OCI-LY3 (cell line): ENCODE measurements around the gene ITPKB.

Experiments
- H2AFZ ChIP-seq: fragments of 200-600, 300-600 bp; shearing (Covaris generic); 2 replicates; pipeline ENCODE4 v1.6.0; 2014; ENCODE audit warnings: antibody characterized with exemption, low read depth, low read length
- H3K27ac ChIP-seq: fragments of 200-600, 300-600 bp; sonication (generic); 2 replicates; pipeline ENCODE4 v1.5.1; 2014; ENCODE audit warnings: mild to moderate bottlenecking, low read length, moderate library complexity, mixed read lengths
- H3K27me3 ChIP-seq: fragments of 200-600, 300-600 bp; sonication (generic); 2 replicates; pipeline ENCODE4 v1.6.1; 2014; ENCODE audit warnings: low read depth, low read length, mixed read lengths
- H3K36me3 ChIP-seq: fragments of 200-600, 300-600 bp; sonication (generic); replicated peaks from 2 replicates; pipeline ENCODE3; 2014; ENCODE audit warnings: low read depth, low read length, mixed read lengths
- H3K4me1 ChIP-seq: fragments of 300-600, 200-600 bp; sonication (generic); 2 replicates; pipeline ENCODE4 v1.6.1; 2014; ENCODE audit warnings: low read length, mixed read lengths
- H3K4me2 ChIP-seq: fragments of 200-600, 300-600 bp; sonication (generic); 2 replicates; pipeline ENCODE4 v1.6.1; 2014; ENCODE audit warnings: low read length, mixed read lengths
- H3K4me3 ChIP-seq: fragments of 300-600, 200-600 bp; sonication (generic); 2 replicates; pipeline ENCODE4 v1.5.1; 2014; ENCODE audit warnings: antibody characterized with exemption, mild to moderate bottlenecking, low read length, moderate library complexity
- H3K79me2 ChIP-seq: fragments of 300-600, 200-600 bp; shearing (Covaris generic); 2 replicates; pipeline ENCODE4 v1.6.1; 2014; ENCODE audit warnings: mild to moderate bottlenecking, low read length, mixed read lengths
- H3K9ac ChIP-seq: fragments of 300-600, 200-600 bp; shearing (Covaris generic); 2 replicates; pipeline ENCODE4 v1.6.0; 2014; ENCODE audit warnings: mild to moderate bottlenecking, low read length, moderate library complexity
- H3K9me3 ChIP-seq: fragments of 200-600, 300-600 bp; shearing (Covaris generic); 2 replicates; pipeline ENCODE4 v1.6.1; 2014; ENCODE audit warnings: low read length, mixed read lengths; ENCODE audit not compliant: insufficient read depth
- H4K20me1 ChIP-seq: fragments of 200-600, 300-600 bp; sonication (generic); 2 replicates; pipeline ENCODE4 v1.6.1; 2016; ENCODE audit warnings: low read length, mixed read lengths; ENCODE audit not compliant: insufficient read depth
- EZH2phosphoT487 ChIP-seq: fragments of 200-600 bp; shearing (Covaris generic); IDR thresholded peaks from 2 replicates; pipeline ENCODE4 v1.6.1; 2018; ENCODE audit warnings: antibody characterized with exemption, mixed run types, low read depth
- TF ChIP-seq, protein P1 (sequence below): fragments of 200-600, 300-600 bp; sonication (generic); IDR thresholded peaks from 2 replicates; pipeline ENCODE4 v1.5.1; 2014; ENCODE audit warnings: antibody characterized with exemption, low read length, low read depth

The ITPKB gene

DNA sequence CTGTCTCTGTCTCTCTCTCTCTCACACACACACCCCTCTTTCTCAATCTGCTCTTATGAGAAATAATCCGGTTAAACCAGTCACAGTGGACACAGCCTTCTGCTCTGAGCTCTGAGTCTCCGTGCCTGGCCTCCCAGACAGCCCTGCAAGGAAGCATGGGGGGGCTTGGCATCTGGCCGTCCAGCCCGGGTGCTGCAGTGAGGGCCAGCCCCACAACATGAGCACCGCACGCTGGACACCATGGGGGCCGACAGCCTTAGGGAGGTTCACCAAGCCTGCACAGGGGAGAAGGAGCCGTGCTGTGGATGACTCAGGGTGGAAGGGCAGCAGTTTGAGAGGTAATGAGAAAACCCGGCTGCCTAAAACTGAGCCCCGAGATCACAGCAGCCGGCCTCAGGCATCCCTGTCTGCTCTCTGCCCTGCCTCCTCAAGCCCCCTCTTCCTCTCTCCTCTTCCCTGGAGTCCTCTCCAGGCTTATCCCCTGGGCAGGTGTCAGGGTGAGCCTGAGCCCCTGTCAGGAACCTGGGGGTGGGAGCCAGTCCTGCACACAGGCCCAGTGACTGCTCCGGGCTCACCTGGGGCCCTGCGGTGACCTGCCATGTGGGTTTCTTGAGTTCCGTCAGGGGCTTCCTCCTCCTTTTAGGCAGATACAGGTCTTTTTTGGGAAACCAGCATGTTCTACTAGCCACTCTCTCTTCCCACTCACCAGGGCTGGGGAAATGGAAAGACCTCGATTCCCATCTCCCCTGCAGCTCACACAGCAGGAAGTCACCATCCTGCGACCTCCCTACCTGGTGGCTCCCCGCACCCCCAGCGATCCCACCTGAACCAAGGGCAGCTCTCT, 92.8 kb downstream of the ITPKB start:
- TF ChIP-seq, protein P1, sequence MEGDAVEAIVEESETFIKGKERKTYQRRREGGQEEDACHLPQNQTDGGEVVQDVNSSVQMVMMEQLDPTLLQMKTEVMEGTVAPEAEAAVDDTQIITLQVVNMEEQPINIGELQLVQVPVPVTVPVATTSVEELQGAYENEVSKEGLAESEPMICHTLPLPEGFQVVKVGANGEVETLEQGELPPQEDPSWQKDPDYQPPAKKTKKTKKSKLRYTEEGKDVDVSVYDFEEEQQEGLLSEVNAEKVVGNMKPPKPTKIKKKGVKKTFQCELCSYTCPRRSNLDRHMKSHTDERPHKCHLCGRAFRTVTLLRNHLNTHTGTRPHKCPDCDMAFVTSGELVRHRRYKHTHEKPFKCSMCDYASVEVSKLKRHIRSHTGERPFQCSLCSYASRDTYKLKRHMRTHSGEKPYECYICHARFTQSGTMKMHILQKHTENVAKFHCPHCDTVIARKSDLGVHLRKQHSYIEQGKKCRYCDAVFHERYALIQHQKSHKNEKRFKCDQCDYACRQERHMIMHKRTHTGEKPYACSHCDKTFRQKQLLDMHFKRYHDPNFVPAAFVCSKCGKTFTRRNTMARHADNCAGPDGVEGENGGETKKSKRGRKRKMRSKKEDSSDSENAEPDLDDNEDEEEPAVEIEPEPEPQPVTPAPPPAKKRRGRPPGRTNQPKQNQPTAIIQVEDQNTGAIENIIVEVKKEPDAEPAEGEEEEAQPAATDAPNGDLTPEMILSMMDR, result no peak
- no peak for TF ChIP-seq EZH2phosphoT487
- no peaks in the 10 kb centered on the region; the same call in 1 of the 2 replicates for H3K27me3 ChIP-seq
- H3K79me2 ChIP-seq, result no peaks in the 10 kb centered on the region
- 0 out of 2 replicates have a peak, but pooled peaks cover 6% of the 10 kb centered on the region for H4K20me1 ChIP-seq
- no peak overlapping the region for H3K27ac ChIP-seq
- H3K36me3 ChIP-seq, result peaks cover 3% of the 10 kb centered on the region
- peaks cover 16% of the 10 kb centered on the region for H3K4me1 ChIP-seq
- no peak overlapping the region for H2AFZ ChIP-seq
- no peak overlapping the region for H3K4me3 ChIP-seq
- no peak overlapping the region for H3K9ac ChIP-seq
- H3K9me3 ChIP-seq, result no peaks in the 10 kb centered on the region
- no peak overlapping the region for H3K4me2 ChIP-seq

DNA sequence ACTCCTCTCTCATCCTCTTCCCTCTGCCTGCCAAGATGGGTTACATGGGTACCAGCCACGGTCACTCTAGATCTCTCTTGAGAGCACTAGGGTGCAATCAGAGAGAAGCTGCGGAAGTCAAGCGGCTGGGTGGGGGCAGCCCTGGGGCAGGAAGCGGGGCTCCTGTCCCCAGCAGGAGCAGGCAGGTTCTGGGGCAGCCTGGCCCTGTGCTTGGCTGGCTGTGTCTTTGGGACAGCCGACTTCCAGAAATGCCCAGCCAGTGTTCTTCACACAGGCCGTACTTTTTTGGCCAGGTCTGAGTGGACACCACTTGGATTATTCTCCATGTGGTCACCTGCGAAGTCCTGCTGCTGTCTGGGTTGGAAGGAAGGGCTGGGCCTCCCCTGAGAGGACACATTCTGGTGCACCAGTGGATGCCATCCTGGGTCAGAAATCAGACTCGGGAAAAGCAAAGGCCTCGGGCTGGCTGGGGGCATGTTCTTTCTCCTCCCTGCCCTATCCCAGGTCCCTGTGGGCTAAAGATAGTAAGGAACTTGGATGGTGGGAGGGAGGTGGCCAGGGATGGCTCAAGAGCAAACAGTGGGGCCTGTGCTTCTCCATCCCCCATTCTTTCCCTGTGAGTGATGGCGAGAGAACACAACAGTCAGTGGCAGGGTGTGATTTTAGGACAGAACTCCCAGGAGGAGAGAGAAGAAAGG, 93.7 kb downstream of the ITPKB start:
- H2AFZ ChIP-seq, result no peak overlapping the region
- H3K4me3 ChIP-seq, result no peak overlapping the region
- no peaks in the 10 kb centered on the region; the same call in 1 of the 2 replicates for H3K27me3 ChIP-seq
- TF ChIP-seq, protein P1, result no peak
- no peak for TF ChIP-seq EZH2phosphoT487
- H3K27ac ChIP-seq, result no peak overlapping the region
- H3K4me2 ChIP-seq, result no peak overlapping the region
- no peaks in the 10 kb centered on the region for H3K79me2 ChIP-seq
- H3K36me3 ChIP-seq, result peaks cover 3% of the 10 kb centered on the region
- peaks cover 24% of the 10 kb centered on the region for H3K4me1 ChIP-seq
- no peak overlapping the region for H3K9ac ChIP-seq
- H4K20me1 ChIP-seq, result 0 out of 2 replicates have a peak, but pooled peaks cover 6% of the 10 kb centered on the region
- H3K9me3 ChIP-seq, result no peaks in the 10 kb centered on the region

DNA sequence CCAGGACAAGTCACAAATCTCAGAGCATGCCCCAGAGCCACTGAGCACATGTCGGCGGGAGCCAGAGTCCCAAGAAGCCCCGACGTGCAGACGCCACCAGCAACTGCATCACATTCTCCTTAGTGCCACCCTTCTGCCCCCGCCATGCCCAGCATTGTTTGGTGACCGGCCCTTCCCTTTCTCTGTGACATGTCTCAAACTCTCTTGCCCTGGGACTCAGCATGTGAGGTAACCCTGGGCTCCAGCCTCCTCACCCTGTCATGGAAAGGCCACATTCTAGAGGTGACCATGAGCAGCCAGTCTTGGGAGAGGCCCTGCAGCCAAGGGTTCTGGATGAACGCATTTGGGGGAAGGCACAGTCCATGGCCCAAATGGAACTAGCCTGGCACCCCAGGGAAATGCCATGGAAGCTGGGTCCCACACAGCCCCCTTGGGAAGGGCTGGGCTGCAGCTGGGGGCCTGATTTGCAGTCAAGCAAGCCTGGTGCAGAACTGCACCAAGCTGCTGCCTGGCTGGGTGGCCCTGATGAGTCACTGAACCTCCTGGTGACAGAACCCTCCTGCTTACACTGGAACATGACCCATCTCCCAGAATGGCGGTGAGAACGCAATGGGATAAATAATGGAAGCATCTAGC, 94.4 kb downstream of the ITPKB start:
- H3K27me3 ChIP-seq, result no peaks in the 10 kb centered on the region; the same call in 1 of the 2 replicates
- H3K79me2 ChIP-seq, result no peaks in the 10 kb centered on the region
- H3K9me3 ChIP-seq, result no peaks in the 10 kb centered on the region
- H3K36me3 ChIP-seq, result peaks cover 3% of the 10 kb centered on the region
- H3K4me3 ChIP-seq, result no peak overlapping the region
- no peak overlapping the region for H3K27ac ChIP-seq
- H4K20me1 ChIP-seq, result 0 out of 2 replicates have a peak, but pooled peaks cover 6% of the 10 kb centered on the region
- H3K4me1 ChIP-seq, result peaks cover 31% of the 10 kb centered on the region
- no peak overlapping the region for H3K9ac ChIP-seq
- H3K4me2 ChIP-seq, result 0 out of 2 replicates have a peak overlapping the region, but pooled peaks have one; percentile 31
- no peak overlapping the region for H2AFZ ChIP-seq
- TF ChIP-seq EZH2phosphoT487, result no peak
- TF ChIP-seq, protein P1, result no peak
